NB4 (cell line): Measurements from ENCODE around the gene TSC1.

ENCODE experiments used
- POLR2A ChIP-seq: IDR thresholded peaks from 2 replicates; pipeline ENCODE4 v1.6.1; 2011; ENCODE audit warnings: mild to moderate bottlenecking; ENCODE audit not compliant: insufficient read length; ENCODE audit errors: extremely low read depth
- TF ChIP-seq, protein P1 (sequence below): IDR thresholded peaks from one replicate; pipeline ENCODE4 v1.5.1; 2012; ENCODE audit warnings: low read depth, low read length
- TF ChIP-seq, protein P2 (sequence below): IDR thresholded peaks from 2 replicates; pipeline ENCODE4 v1.6.1; 2011; ENCODE audit warnings: low read depth, low read length

DNA sequence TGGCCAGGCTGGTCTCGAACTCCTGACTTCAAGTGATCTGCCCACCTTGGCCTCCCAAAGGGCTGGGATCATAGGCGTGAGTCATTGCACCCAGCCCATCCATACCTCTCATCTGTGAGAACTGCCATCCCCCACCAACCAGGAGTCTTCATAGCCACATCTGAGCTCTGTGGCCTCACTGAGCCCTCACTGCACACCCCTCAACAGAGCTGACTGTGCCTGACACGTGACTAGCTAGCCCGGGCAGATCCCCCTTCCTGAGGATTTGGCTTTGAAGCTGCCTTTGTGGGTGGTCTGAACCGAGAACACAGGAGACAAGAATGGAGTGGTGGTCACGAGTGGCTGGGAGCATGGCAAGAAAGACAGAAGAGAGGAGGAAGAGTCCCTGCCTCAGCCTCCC lies 81.9 kb downstream of the TSC1 start:
- TF ChIP-seq, protein P1, sequence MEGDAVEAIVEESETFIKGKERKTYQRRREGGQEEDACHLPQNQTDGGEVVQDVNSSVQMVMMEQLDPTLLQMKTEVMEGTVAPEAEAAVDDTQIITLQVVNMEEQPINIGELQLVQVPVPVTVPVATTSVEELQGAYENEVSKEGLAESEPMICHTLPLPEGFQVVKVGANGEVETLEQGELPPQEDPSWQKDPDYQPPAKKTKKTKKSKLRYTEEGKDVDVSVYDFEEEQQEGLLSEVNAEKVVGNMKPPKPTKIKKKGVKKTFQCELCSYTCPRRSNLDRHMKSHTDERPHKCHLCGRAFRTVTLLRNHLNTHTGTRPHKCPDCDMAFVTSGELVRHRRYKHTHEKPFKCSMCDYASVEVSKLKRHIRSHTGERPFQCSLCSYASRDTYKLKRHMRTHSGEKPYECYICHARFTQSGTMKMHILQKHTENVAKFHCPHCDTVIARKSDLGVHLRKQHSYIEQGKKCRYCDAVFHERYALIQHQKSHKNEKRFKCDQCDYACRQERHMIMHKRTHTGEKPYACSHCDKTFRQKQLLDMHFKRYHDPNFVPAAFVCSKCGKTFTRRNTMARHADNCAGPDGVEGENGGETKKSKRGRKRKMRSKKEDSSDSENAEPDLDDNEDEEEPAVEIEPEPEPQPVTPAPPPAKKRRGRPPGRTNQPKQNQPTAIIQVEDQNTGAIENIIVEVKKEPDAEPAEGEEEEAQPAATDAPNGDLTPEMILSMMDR: no peak
- no peak for TF ChIP-seq POLR2A
- TF ChIP-seq, protein P2, sequence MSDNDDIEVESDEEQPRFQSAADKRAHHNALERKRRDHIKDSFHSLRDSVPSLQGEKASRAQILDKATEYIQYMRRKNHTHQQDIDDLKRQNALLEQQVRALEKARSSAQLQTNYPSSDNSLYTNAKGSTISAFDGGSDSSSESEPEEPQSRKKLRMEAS: no peak
